ENCODE results near the gene ADAM10.

- TF ChIP-seq CTCF (IDR thresholded peaks at IDR 0.05) (no peak), TEAD4 (CRISPR knock-in tag; IDR thresholded peaks at IDR 0.05) (no peak), MAX (CRISPR knock-in tag; IDR thresholded peaks at IDR 0.05) (no peak), NFE2L1 (CRISPR knock-in tag; IDR thresholded peaks at IDR 0.05) (no peak)
Measured at GRCh38 chr15:58797505-58797904, 48.0 kb upstream of the ADAM10 start.
